ENCODE results near the gene GLP1R. TPM values are rescaled to one million over a fixed set of nuclear protein-coding genes. Genes with fewer than 3 reads are reported as not detected.

GLP1R gene
- total and polyA plus RNA-seq, 2 of the 13 experiments (the other 11 are each of a cell fraction or from before 2014, with no cell fraction given) = not detected

- TF ChIP-seq ZNF574 (CRISPR knock-in tag; IDR thresholded peaks at IDR 0.05) (peak; percentile 85), NFIB (CRISPR knock-in tag; IDR thresholded peaks at IDR 0.05; ENCODE audit: borderline replicate concordance) (no peak), TGIF2 (CRISPR knock-in tag; IDR thresholded peaks at IDR 0.05) (peak; percentile 98), DBP (CRISPR knock-in tag; IDR thresholded peaks at IDR 0.05; ENCODE audit: not compliant biosample characterization) (peak; percentile 96), ZNF260 (CRISPR knock-in tag; IDR thresholded peaks at IDR 0.05; ENCODE audit: borderline replicate concordance, low read depth) (peak; percentile 98; the same call in 1 of the 2 replicates), ZNF691 (CRISPR knock-in tag; IDR thresholded peaks at IDR 0.05; ENCODE audit: borderline replicate concordance, low read depth) (peak; percentile 95), RCOR2 (CRISPR knock-in tag; IDR thresholded peaks at IDR 0.05) (peak; percentile 30; the same call in 1 of the 2 replicates), ZFX (CRISPR knock-in tag; IDR thresholded peaks at IDR 0.05; ENCODE audit: low read depth) (peak; percentile 100), ZNF562 (CRISPR knock-in tag; IDR thresholded peaks at IDR 0.05; ENCODE audit: borderline replicate concordance) (peak; percentile 96; the same call in 1 of the 2 replicates), PBX2 (CRISPR knock-in tag; IDR thresholded peaks at IDR 0.05) (0 out of 2 replicates have a peak, but pooled peaks have one; percentile 30), SRSF4 (IDR thresholded peaks at IDR 0.05; ENCODE audit: low read depth, low read length, poor library complexity, severe bottlenecking) (no peak), KLF16 (CRISPR knock-in tag; IDR thresholded peaks at IDR 0.05) (peak; percentile 86 to 91), NR2F6 (IDR thresholded peaks at IDR 0.05) (no peak), NR2F6 (CRISPR knock-in tag; IDR thresholded peaks at IDR 0.05) (no peak), CCAR2 (optimal IDR thresholded peaks at IDR 0.05; ENCODE audit: low read depth, low read length) (no peak), ZFYVE20 (CRISPR knock-in tag; IDR thresholded peaks at IDR 0.05; ENCODE audit: borderline replicate concordance, low read depth) (peak; percentile 98), NKX3-1 (CRISPR knock-in tag; IDR thresholded peaks at IDR 0.05) (peak; percentile 93; the same call in 1 of the 2 replicates), ZNF772 (CRISPR knock-in tag; IDR thresholded peaks at IDR 0.05) (no peak; the same call in none of the 2 replicates), ZNF121 (CRISPR knock-in tag; IDR thresholded peaks at IDR 0.05) (0 out of 2 replicates have a peak, but pooled peaks have one; percentile 25), TERF1 (CRISPR knock-in tag; IDR thresholded peaks at IDR 0.05) (peak; percentile 90; the same call in 1 of the 2 replicates), HIVEP1 (CRISPR knock-in tag; IDR thresholded peaks at IDR 0.05) (peak; percentile 90), SYNCRIP (IDR thresholded peaks at IDR 0.05; ENCODE audit: insufficient read depth, low read depth, low read length) (no peak)
These were observed 66.4 kb downstream of the GLP1R start, which contains the start of gene SAYSD1 (continued) for GRCh38 chr6:39114704-39115599.
